WTC11 (cell line): ENCODE results near the gene SIRT5. TPM values are rescaled to one million over a fixed set of nuclear protein-coding genes. Genes with fewer than 3 reads are reported as not detected.
A peak's percentile ranks its signal among the peaks of the same experiment; 100 is the strongest.

ENCODE experiments used
- ATAC-seq: fragments of 200-7000 bp; cut with Tn5 transposase; 2 replicates; pipeline ENCODE4 v1.10.0; 2021; ENCODE audit warnings: mild to moderate bottlenecking, moderate library complexity
- CTCF ChIA-PET: fragments of 300-600 bp; sonication (Branson Sonifier 250); formaldehyde crosslinking; loops from one replicate; lab custom pipeline; 2021; ENCODE audit warnings: antibody characterized with exemption; lab: Charles Lee
- POLR2A ChIA-PET: fragments of 350-600 bp; sonication (Branson Sonifier 250); formaldehyde crosslinking; loops from one replicate; lab custom pipeline; 2021; ENCODE audit warnings: antibody characterized with exemption; lab: Charles Lee
- DNase-seq: peaks from one replicate; pipeline ENCODE4 v3.0.0; 2021; ENCODE audit warnings: low spot score
- H3K27ac Mint-ChIP-seq: 2 replicates; pipeline ENCODE4 v1.8.0; 2021; ENCODE audit warnings: mixed read lengths
- H3K27me3 Mint-ChIP-seq: 2 replicates; pipeline ENCODE4 v1.8.0; 2021; ENCODE audit warnings: low read depth, mild to moderate bottlenecking, moderate library complexity, mixed read lengths
- H3K36me3 Mint-ChIP-seq: 2 replicates; pipeline ENCODE4 v1.8.0; 2021; ENCODE audit warnings: mixed read lengths
- H3K4me1 Mint-ChIP-seq: 2 replicates; pipeline ENCODE4 v1.8.0; 2022; ENCODE audit warnings: mixed read lengths
- H3K4me3 Mint-ChIP-seq: 2 replicates; pipeline ENCODE4 v1.8.0; 2021; ENCODE audit warnings: mild to moderate bottlenecking, moderate library complexity, mixed read lengths
- H3K9me3 Mint-ChIP-seq: 2 replicates; pipeline ENCODE4 v1.8.0; 2021; ENCODE audit warnings: mixed read lengths
- ATF1 ChIP-seq: sonication (generic); formaldehyde crosslinking; IDR thresholded peaks from 2 replicates; pipeline ENCODE4 v1.8.1; 2023; ENCODE audit warnings: mild to moderate bottlenecking, moderate library complexity, missing genetic modification reagents
- CBFB ChIP-seq: sonication (generic); formaldehyde crosslinking; IDR thresholded peaks from 2 replicates; pipeline ENCODE4 v1.8.1; 2022; ENCODE audit warnings: mild to moderate bottlenecking, low read depth, missing genetic modification reagents
- CREB1 ChIP-seq: sonication (generic); formaldehyde crosslinking; IDR thresholded peaks from 2 replicates; pipeline ENCODE4 v1.8.0; 2023; ENCODE audit warnings: mild to moderate bottlenecking, missing genetic modification reagents
- CREM ChIP-seq: sonication (generic); formaldehyde crosslinking; IDR thresholded peaks from 2 replicates; pipeline ENCODE4 v1.8.1; 2022; ENCODE audit warnings: mild to moderate bottlenecking, missing genetic modification reagents, moderate library complexity
- ETV6 ChIP-seq: sonication (generic); formaldehyde crosslinking; IDR thresholded peaks from 2 replicates; pipeline ENCODE4 v1.8.1; 2022; ENCODE audit warnings: mild to moderate bottlenecking, missing genetic modification reagents
- GABPB1 ChIP-seq: sonication (generic); formaldehyde crosslinking; IDR thresholded peaks from 2 replicates; pipeline ENCODE4 v1.8.1; 2023; ENCODE audit warnings: mild to moderate bottlenecking, missing genetic modification reagents
- HMGA2 ChIP-seq: fragments of 250-450 bp; sonication (Bioruptor Pico); IDR thresholded peaks from 2 replicates; pipeline ENCODE4 v1.4.0; 2021; ENCODE audit warnings: mild to moderate bottlenecking, moderate library complexity
- KAT7 ChIP-seq: sonication (generic); formaldehyde crosslinking; IDR thresholded peaks from 2 replicates; pipeline ENCODE4 v1.8.1; 2023; ENCODE audit warnings: missing genetic modification reagents, mild to moderate bottlenecking, borderline replicate concordance
- MXD4 ChIP-seq: fragments of 250-450 bp; sonication (Bioruptor Pico); IDR thresholded peaks from 2 replicates; pipeline ENCODE4 v1.8.0; 2021; ENCODE audit warnings: mild to moderate bottlenecking, moderate library complexity, borderline replicate concordance
- NFYB ChIP-seq: sonication (generic); formaldehyde crosslinking; conservative IDR thresholded peaks from 2 replicates; pipeline ENCODE4 v1.8.0; 2022; ENCODE audit warnings: low read depth, missing genetic modification reagents
- NR3C1 ChIP-seq: sonication (generic); formaldehyde crosslinking; conservative IDR thresholded peaks from 2 replicates; pipeline ENCODE4 v1.8.1; 2023; ENCODE audit warnings: low read depth, mild to moderate bottlenecking, missing genetic modification reagents
- OVOL2 ChIP-seq: fragments of 250-450 bp; sonication (Bioruptor Pico); IDR thresholded peaks from 2 replicates; pipeline ENCODE4 v1.9.0; 2021; ENCODE audit warnings: mild to moderate bottlenecking, borderline replicate concordance
- SP1 ChIP-seq: sonication (generic); formaldehyde crosslinking; conservative IDR thresholded peaks from 2 replicates; pipeline ENCODE4 v1.8.1; 2022; ENCODE audit warnings: missing genetic modification reagents
- TCF7 ChIP-seq: sonication (generic); formaldehyde crosslinking; IDR thresholded peaks from 2 replicates; pipeline ENCODE4 v1.8.0; 2022; ENCODE audit warnings: mild to moderate bottlenecking, low read depth, missing genetic modification reagents, moderate library complexity
- ZNF219 ChIP-seq: sonication (generic); formaldehyde crosslinking; IDR thresholded peaks from 2 replicates; pipeline ENCODE4 v1.8.0; 2023; ENCODE audit warnings: missing genetic modification reagents, mild to moderate bottlenecking, borderline replicate concordance
- ZNF416 ChIP-seq: fragments of 250-450 bp; sonication (Bioruptor Pico); IDR thresholded peaks from 2 replicates; pipeline ENCODE4 v1.9.0; 2021; ENCODE audit warnings: mild to moderate bottlenecking, inconsistent platforms
- total RNA-seq: library from RNA; stranded (reverse); gene quantifications from 3 replicates; pipeline ENCODE4 v1.2.3, GENCODE V29; 2021
- TF ChIP-seq, protein P1 (sequence below): sonication (generic); formaldehyde crosslinking; IDR thresholded peaks from 2 replicates; pipeline ENCODE4 v1.8.1; 2023; ENCODE audit warnings: mild to moderate bottlenecking, missing genetic modification reagents, moderate library complexity
- TF ChIP-seq, protein P2 (sequence below): sonication (generic); formaldehyde crosslinking; IDR thresholded peaks from 2 replicates; pipeline ENCODE4 v1.8.0; 2022; ENCODE audit warnings: missing genetic modification reagents
- TF ChIP-seq, protein P3 (sequence below): sonication (generic); formaldehyde crosslinking; IDR thresholded peaks from 2 replicates; pipeline ENCODE4 v1.8.0; 2022; ENCODE audit warnings: mild to moderate bottlenecking, missing genetic modification reagents
- TF ChIP-seq, protein P4 (sequence below): sonication (generic); formaldehyde crosslinking; IDR thresholded peaks from 2 replicates; pipeline ENCODE4 v1.8.1; 2023; ENCODE audit warnings: mild to moderate bottlenecking, missing genetic modification reagents
- TF ChIP-seq, protein P5 (sequence below): sonication (generic); formaldehyde crosslinking; IDR thresholded peaks from 2 replicates; pipeline ENCODE4 v1.8.1; 2022; ENCODE audit warnings: low read depth, mild to moderate bottlenecking, moderate library complexity, missing genetic modification reagents, borderline replicate concordance
- TF ChIP-seq, protein P6 (sequence below): fragments of 250-450 bp; sonication (Bioruptor Pico); IDR thresholded peaks from 2 replicates; pipeline ENCODE4 v1.9.0; 2021; ENCODE audit warnings: moderate library complexity, mild to moderate bottlenecking, inconsistent platforms, borderline replicate concordance
- TF ChIP-seq, protein P7 (sequence below): sonication (generic); formaldehyde crosslinking; IDR thresholded peaks from 2 replicates; pipeline ENCODE4 v1.8.0; 2022; ENCODE audit warnings: mild to moderate bottlenecking, missing genetic modification reagents

SIRT5 gene
- total RNA-seq, 1 experiment from 2014 or later = 11.8 TPM

DNA sequence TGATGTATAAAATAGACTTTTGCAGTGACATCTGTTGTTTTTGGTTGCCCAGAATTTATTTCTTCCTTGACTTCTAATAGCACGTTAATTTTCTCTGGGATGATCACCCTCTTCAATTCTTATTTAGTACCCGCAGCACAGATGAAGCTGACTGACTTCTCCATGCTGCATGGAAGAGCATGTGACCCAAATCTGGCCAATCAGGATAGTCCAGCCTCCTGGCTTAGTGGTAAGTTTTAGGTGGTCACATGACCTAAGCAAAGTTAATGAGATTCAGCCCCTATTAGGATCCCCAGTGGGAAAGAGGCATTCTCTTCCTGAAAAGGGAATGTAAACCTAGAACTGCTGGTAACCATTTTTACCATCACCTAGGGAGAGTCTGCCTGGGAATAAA is 13.8 kb upstream of the SIRT5 start:
- Mint-ChIP-seq H3K27me3 (no peaks in the 10 kb centered on the region), H3K4me3 (no peak overlapping the region), H3K4me1 (peaks cover 33% of the 10 kb centered on the region), H3K9me3 (peaks cover 11% of the 10 kb centered on the region), H3K36me3 (no peaks in the 10 kb centered on the region), H3K27ac (0 out of 2 replicates have a peak overlapping the region, but pooled peaks have one; percentile 17)
- CTCF ChIA-PET = interaction anchor here (0.5 to 2.3 kb wide), 3 partner anchors 14 to 331 kb away, joined by 3 to 15 read pairs (median 3); partner anchors contain the start of gene SIRT5
- POLR2A ChIA-PET = interaction anchor here (0.6 to 0.9 kb wide), 2 partner anchors 10 to 14 kb away, joined by 3 to 4 read pairs; partner anchors contain the start of gene SIRT5
- DNase-seq (no peak), ATAC-seq (peak; percentile 76)
- TF ChIP-seq GABPB1 = no peak
- TF ChIP-seq, protein P1, sequence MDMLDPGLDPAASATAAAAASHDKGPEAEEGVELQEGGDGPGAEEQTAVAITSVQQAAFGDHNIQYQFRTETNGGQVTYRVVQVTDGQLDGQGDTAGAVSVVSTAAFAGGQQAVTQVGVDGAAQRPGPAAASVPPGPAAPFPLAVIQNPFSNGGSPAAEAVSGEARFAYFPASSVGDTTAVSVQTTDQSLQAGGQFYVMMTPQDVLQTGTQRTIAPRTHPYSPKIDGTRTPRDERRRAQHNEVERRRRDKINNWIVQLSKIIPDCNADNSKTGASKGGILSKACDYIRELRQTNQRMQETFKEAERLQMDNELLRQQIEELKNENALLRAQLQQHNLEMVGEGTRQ (CRISPR knock-in tag) = peak; percentile 93
- no peak for TF ChIP-seq ATF1 (CRISPR knock-in tag)
- TF ChIP-seq CREB1 (CRISPR knock-in tag) = no peak
- TF ChIP-seq, protein P2, sequence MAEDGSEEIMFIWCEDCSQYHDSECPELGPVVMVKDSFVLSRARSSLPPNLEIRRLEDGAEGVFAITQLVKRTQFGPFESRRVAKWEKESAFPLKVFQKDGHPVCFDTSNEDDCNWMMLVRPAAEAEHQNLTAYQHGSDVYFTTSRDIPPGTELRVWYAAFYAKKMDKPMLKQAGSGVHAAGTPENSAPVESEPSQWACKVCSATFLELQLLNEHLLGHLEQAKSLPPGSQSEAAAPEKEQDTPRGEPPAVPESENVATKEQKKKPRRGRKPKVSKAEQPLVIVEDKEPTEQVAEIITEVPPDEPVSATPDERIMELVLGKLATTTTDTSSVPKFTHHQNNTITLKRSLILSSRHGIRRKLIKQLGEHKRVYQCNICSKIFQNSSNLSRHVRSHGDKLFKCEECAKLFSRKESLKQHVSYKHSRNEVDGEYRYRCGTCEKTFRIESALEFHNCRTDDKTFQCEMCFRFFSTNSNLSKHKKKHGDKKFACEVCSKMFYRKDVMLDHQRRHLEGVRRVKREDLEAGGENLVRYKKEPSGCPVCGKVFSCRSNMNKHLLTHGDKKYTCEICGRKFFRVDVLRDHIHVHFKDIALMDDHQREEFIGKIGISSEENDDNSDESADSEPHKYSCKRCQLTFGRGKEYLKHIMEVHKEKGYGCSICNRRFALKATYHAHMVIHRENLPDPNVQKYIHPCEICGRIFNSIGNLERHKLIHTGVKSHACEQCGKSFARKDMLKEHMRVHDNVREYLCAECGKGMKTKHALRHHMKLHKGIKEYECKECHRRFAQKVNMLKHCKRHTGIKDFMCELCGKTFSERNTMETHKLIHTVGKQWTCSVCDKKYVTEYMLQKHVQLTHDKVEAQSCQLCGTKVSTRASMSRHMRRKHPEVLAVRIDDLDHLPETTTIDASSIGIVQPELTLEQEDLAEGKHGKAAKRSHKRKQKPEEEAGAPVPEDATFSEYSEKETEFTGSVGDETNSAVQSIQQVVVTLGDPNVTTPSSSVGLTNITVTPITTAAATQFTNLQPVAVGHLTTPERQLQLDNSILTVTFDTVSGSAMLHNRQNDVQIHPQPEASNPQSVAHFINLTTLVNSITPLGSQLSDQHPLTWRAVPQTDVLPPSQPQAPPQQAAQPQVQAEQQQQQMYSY (CRISPR knock-in tag) = no peak
- peak; percentile 46; the same call in 1 of the 2 replicates for TF ChIP-seq NFYB (CRISPR knock-in tag)
- no peak for TF ChIP-seq CBFB
- TF ChIP-seq MXD4 (CRISPR knock-in tag) = no peak
- TF ChIP-seq, protein P3, sequence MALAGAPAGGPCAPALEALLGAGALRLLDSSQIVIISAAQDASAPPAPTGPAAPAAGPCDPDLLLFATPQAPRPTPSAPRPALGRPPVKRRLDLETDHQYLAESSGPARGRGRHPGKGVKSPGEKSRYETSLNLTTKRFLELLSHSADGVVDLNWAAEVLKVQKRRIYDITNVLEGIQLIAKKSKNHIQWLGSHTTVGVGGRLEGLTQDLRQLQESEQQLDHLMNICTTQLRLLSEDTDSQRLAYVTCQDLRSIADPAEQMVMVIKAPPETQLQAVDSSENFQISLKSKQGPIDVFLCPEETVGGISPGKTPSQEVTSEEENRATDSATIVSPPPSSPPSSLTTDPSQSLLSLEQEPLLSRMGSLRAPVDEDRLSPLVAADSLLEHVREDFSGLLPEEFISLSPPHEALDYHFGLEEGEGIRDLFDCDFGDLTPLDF = no peak
- TF ChIP-seq, protein P4, sequence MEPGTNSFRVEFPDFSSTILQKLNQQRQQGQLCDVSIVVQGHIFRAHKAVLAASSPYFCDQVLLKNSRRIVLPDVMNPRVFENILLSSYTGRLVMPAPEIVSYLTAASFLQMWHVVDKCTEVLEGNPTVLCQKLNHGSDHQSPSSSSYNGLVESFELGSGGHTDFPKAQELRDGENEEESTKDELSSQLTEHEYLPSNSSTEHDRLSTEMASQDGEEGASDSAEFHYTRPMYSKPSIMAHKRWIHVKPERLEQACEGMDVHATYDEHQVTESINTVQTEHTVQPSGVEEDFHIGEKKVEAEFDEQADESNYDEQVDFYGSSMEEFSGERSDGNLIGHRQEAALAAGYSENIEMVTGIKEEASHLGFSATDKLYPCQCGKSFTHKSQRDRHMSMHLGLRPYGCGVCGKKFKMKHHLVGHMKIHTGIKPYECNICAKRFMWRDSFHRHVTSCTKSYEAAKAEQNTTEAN (CRISPR knock-in tag) = no peak
- TF ChIP-seq SP1 = no peak
- TF ChIP-seq KAT7 (CRISPR knock-in tag) = no peak
- TF ChIP-seq ETV6 (CRISPR knock-in tag) = no peak
- TF ChIP-seq, protein P5, sequence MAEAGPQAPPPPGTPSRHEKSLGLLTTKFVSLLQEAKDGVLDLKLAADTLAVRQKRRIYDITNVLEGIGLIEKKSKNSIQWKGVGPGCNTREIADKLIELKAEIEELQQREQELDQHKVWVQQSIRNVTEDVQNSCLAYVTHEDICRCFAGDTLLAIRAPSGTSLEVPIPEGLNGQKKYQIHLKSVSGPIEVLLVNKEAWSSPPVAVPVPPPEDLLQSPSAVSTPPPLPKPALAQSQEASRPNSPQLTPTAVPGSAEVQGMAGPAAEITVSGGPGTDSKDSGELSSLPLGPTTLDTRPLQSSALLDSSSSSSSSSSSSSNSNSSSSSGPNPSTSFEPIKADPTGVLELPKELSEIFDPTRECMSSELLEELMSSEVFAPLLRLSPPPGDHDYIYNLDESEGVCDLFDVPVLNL = no peak
- TF ChIP-seq, protein P6, sequence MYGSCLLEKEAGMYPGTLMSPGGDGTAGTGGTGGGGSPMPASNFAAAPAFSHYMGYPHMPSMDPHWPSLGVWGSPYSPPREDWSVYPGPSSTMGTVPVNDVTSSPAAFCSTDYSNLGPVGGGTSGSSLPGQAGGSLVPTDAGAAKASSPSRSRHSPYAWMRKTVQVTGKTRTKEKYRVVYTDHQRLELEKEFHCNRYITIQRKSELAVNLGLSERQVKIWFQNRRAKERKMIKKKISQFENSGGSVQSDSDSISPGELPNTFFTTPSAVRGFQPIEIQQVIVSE (CRISPR knock-in tag) = no peak
- TF ChIP-seq TCF7 (CRISPR knock-in tag) = no peak
- TF ChIP-seq ZNF219 (CRISPR knock-in tag) = no peak
- no peak for TF ChIP-seq HMGA2 (CRISPR knock-in tag)
- no peak for TF ChIP-seq OVOL2 (CRISPR knock-in tag)
- TF ChIP-seq ZNF416 (CRISPR knock-in tag) = no peak
- TF ChIP-seq, protein P7, sequence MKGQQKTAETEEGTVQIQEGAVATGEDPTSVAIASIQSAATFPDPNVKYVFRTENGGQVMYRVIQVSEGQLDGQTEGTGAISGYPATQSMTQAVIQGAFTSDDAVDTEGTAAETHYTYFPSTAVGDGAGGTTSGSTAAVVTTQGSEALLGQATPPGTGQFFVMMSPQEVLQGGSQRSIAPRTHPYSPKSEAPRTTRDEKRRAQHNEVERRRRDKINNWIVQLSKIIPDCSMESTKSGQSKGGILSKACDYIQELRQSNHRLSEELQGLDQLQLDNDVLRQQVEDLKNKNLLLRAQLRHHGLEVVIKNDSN = peak; percentile 87
- no peak for TF ChIP-seq NR3C1 (CRISPR knock-in tag)
- no peak for TF ChIP-seq CREM (CRISPR knock-in tag)
